SH-SY5Y (cell line): ENCODE results near the gene SF1.

ENCODE experiments used
- GATA2 ChIP-seq: IDR thresholded peaks from 2 replicates; pipeline ENCODE4 v1.6.1; 2011; ENCODE audit warnings: mild to moderate bottlenecking, low read depth, low read length
- GATA3 ChIP-seq: IDR thresholded peaks from 2 replicates; pipeline ENCODE4 v1.6.1; 2011; ENCODE audit warnings: low read depth, mild to moderate bottlenecking, low read length, moderate library complexity

DNA sequence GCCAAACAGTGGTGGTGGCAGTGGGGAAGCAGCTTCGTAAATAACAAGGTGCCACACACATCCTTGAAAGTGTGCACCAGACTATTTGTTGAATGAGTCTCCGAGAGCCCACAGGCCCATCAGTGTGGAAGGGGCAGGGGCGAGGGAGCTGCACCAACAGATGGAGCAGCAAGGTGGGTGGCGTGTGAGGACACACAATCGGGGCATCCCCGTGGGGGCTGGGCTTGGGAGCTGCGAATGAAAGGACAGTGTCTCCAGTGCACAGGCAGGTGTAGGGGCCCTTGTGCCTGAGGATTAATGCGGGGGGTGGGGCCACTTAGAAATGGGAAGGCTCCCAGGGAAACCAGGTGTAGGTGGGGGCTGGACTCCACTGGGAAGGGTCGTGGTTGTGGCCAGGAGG is 58.2 kb downstream of the SF1 start:
- TF ChIP-seq GATA2 (no peak), GATA3 (no peak)
